ENCODE measurements around the gene IFI30.

The IFI30 gene

DNA sequence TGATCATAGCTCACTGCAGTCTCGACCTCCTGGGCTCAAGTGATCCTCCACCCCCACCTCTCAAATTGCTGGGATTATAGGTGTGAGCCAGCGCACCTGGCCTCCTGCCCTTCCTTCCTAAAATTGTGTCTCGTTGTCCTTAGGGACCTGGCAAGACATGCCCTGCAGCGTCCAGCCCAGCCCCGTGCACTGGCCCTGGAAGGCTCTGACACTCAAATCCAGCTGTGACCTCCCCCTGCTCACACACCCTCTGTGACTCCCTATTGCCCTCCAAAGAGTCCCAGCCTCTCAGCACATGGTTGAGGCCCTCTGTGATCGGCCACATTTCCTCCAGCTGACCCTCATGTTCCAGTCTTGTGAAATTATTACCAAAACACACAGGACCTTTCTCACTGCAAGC, 24.3 kb downstream of the IFI30 start:
- H3F3A ChIP-seq (ENCODE audit: control insufficient read depth, insufficient read depth) = peaks cover 17% of the 10 kb centered on the region
- H3K4me2 ChIP-seq (ENCODE audit: low read length) = no peak overlapping the region
- H3K4me3 ChIP-seq (ENCODE audit: low read length) = no peak overlapping the region
- H3K27ac ChIP-seq (ENCODE audit: low read depth, low read length) = no peak overlapping the region
- H3K4me1 ChIP-seq (ENCODE audit: control insufficient read depth, low read length) = peaks cover 27% of the 10 kb centered on the region
- no peaks in the 10 kb centered on the region for H3K9me3 ChIP-seq (ENCODE audit: control insufficient read depth, insufficient read depth, low read length)
- TF ChIP-seq EZH2phosphoT487 (IDR thresholded peaks at IDR 0.05; ENCODE audit: borderline replicate concordance, low read length) = no peak
- TF ChIP-seq CTCF (IDR thresholded peaks at IDR 0.05; ENCODE audit: low read depth, low read length, poor library complexity, severe bottlenecking) = no peak
- H3K9me2 ChIP-seq (replicated peaks; ENCODE audit: control insufficient read depth, low read length) = no peaks in the 10 kb centered on the region
- H3K79me2 ChIP-seq (ENCODE audit: control insufficient read depth, low read length) = peaks cover 32% of the 10 kb centered on the region
- H3K27me3 ChIP-seq (ENCODE audit: control insufficient read depth, low read length) = no peaks in the 10 kb centered on the region
- H4K20me1 ChIP-seq (ENCODE audit: control insufficient read depth, insufficient read depth, low read depth, low read length) = no peaks in the 10 kb centered on the region; the same call in 1 of the 2 replicates
- H3K36me3 ChIP-seq (ENCODE audit: control insufficient read depth, low read length) = peaks cover 57% of the 10 kb centered on the region

DNA sequence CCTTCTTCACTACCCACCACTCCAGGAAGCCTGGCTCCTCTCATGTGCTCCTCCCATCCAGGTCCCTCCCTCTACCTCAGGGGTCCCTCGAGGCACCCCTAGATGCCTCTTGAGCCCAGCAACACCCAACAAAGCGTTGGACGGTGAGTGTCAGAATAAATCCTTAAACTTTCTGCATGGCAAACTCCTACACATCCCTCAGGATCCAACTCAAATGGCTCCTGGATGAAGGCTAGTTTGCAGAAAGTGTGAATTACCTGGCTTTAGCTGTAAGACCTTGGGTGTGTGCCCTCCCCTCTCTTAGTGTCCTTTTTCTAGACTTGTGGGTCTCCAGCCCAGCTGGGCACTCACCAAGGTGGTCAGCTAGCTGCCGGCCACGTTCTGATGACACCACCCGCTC, 24.8 kb downstream of the IFI30 start:
- peaks cover 62% of the 10 kb centered on the region for H3K36me3 ChIP-seq (ENCODE audit: control insufficient read depth, low read length)

DNA sequence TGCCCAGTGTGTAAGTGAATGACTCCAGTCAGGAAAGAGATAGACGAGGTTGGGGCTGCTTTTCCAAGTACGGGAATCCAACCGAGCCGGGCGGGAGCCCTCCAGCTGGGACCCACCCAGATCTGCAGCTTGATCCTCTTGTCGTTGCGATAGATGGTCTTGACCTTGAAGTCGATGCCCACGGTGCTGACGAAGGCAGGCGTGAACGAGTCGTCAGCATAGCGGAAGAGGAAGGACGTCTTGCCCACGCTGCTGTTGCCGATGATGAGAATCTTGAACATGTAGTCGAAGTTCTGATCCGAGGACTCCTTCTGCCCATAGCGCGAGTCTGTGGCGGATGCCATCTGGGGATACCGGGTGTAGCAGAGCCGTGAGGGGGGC, 28.8 kb downstream of the IFI30 start:
- TF ChIP-seq CTCF (IDR thresholded peaks at IDR 0.05; ENCODE audit: low read depth, low read length, poor library complexity, severe bottlenecking) (no peak), EZH2phosphoT487 (IDR thresholded peaks at IDR 0.05; ENCODE audit: borderline replicate concordance, low read length) (no peak)
- H3K27ac ChIP-seq (ENCODE audit: low read depth, low read length) = no peak overlapping the region
- H3K79me2 ChIP-seq (ENCODE audit: control insufficient read depth, low read length) = peaks cover 35% of the 10 kb centered on the region
- peaks cover 28% of the 10 kb centered on the region for H3K4me1 ChIP-seq (ENCODE audit: control insufficient read depth, low read length)
- no peaks in the 10 kb centered on the region for H3K27me3 ChIP-seq (ENCODE audit: control insufficient read depth, low read length)
- peaks cover 48% of the 10 kb centered on the region for H3K36me3 ChIP-seq (ENCODE audit: control insufficient read depth, low read length)
- H3K9me3 ChIP-seq (ENCODE audit: control insufficient read depth, insufficient read depth, low read length) = no peaks in the 10 kb centered on the region
- H3F3A ChIP-seq (ENCODE audit: control insufficient read depth, insufficient read depth) = peaks cover 16% of the 10 kb centered on the region
- peak overlapping the region; percentile 98 for H3K4me3 ChIP-seq (ENCODE audit: low read length)
- no peaks in the 10 kb centered on the region for H4K20me1 ChIP-seq (ENCODE audit: control insufficient read depth, insufficient read depth, low read depth, low read length)
- H3K9me2 ChIP-seq (replicated peaks; ENCODE audit: control insufficient read depth, low read length) = no peaks in the 10 kb centered on the region
- peak overlapping the region; percentile 95 for H3K4me2 ChIP-seq (ENCODE audit: low read length)

More for the DNA sequence above, 24.8 kb downstream of the IFI30 start:
- no peak overlapping the region for H3K4me2 ChIP-seq (ENCODE audit: low read length)
- no peaks in the 10 kb centered on the region for H3K27me3 ChIP-seq (ENCODE audit: control insufficient read depth, low read length)
- no peaks in the 10 kb centered on the region; the same call in 1 of the 2 replicates for H4K20me1 ChIP-seq (ENCODE audit: control insufficient read depth, insufficient read depth, low read depth, low read length)
- peaks cover 34% of the 10 kb centered on the region for H3K79me2 ChIP-seq (ENCODE audit: control insufficient read depth, low read length)
- H3K4me1 ChIP-seq (ENCODE audit: control insufficient read depth, low read length) = peaks cover 32% of the 10 kb centered on the region
- H3K4me3 ChIP-seq (ENCODE audit: low read length) = no peak overlapping the region
- no peaks in the 10 kb centered on the region for H3K9me3 ChIP-seq (ENCODE audit: control insufficient read depth, insufficient read depth, low read length)
- H3K9me2 ChIP-seq (replicated peaks; ENCODE audit: control insufficient read depth, low read length) = no peaks in the 10 kb centered on the region
- no peak overlapping the region for H3K27ac ChIP-seq (ENCODE audit: low read depth, low read length)
- TF ChIP-seq CTCF (IDR thresholded peaks at IDR 0.05; ENCODE audit: low read depth, low read length, poor library complexity, severe bottlenecking) = no peak
- no peak for TF ChIP-seq EZH2phosphoT487 (IDR thresholded peaks at IDR 0.05; ENCODE audit: borderline replicate concordance, low read length)
- H3F3A ChIP-seq (ENCODE audit: control insufficient read depth, insufficient read depth) = peaks cover 17% of the 10 kb centered on the region
